D721Med (cell line): ENCODE data around the gene SMIM5.

Experiments
- DNase-seq: peaks from one replicate; pipeline ENCODE4 v3.0.0; 2011; ENCODE audit warnings: low spot score; ENCODE audit not compliant: insufficient read length
- FAIRE-seq: peaks from 2 replicates; lab custom pipeline; 2011; peaks lifted over from hg19 to GRCh38; lab: Jason Lieb, UNC
- TF ChIP-seq, protein P1 (sequence below): IDR thresholded peaks from 2 replicates; pipeline ENCODE4 v1.5.1; 2012; ENCODE audit warnings: mild to moderate bottlenecking, control low read depth; ENCODE audit not compliant: insufficient read depth; ENCODE audit errors: missing control alignments

Gene SMIM5, protein sequence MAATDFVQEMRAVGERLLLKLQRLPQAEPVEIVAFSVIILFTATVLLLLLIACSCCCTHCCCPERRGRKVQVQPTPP

DNA sequence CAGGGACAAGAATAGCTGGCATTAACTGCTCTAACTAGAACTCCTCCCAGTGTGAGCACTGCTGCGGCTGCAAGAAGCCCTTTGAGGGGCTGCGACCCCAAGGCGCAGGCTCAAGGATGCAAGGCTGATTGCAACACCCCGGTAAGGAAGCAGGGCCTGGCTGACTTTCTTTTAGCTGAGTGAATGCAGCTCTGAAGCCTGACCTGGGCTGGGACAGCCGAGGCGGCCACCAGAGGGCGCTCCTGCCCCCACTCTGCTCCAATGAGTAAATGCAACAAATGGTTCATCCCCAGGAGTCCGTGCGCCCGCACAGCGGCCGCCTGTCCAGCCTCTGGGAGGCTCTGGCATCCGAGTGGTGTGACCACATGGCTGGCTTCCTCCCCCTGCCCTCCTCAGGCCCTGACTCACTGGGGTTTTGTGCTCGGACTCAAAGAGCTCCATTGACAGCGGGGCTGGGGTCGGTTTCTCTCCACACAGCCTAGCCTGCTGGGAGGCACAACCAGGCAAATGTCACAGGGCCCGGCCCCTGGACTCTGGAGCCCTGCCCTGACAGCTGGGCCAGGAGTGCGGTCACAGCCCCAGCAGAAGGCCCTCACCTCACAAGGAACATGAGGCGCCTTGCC is at the start of gene SMIM5:
TSS of gene SMIM5 (plus strand) at position 572 of the 623 bp plus-strand sequence. CDS start 6,768 bp downstream, outside the sequence.
- FAIRE-seq, result no peak
- DNase-seq, result peak; percentile 99

DNA sequence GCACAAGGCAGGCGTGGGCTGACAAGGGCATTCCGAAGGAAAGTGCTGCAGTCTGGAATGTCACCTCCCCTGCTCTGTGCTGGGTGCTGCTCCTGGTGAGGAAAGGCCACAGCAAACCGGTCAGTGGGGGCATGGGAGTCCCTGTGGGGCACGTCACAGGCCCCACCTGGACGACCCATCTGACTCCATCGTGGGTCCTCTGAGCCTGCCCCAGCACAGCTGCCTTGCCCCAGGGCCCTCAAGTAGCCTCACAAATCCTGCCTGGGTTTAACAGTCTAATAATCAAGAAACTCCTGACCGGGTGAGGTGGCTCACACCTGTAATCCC is 48.4 kb upstream of the SMIM5 start:
- FAIRE-seq, result no peak

More for the DNA sequence above, at the start of gene SMIM5:
- TF ChIP-seq, protein P1, sequence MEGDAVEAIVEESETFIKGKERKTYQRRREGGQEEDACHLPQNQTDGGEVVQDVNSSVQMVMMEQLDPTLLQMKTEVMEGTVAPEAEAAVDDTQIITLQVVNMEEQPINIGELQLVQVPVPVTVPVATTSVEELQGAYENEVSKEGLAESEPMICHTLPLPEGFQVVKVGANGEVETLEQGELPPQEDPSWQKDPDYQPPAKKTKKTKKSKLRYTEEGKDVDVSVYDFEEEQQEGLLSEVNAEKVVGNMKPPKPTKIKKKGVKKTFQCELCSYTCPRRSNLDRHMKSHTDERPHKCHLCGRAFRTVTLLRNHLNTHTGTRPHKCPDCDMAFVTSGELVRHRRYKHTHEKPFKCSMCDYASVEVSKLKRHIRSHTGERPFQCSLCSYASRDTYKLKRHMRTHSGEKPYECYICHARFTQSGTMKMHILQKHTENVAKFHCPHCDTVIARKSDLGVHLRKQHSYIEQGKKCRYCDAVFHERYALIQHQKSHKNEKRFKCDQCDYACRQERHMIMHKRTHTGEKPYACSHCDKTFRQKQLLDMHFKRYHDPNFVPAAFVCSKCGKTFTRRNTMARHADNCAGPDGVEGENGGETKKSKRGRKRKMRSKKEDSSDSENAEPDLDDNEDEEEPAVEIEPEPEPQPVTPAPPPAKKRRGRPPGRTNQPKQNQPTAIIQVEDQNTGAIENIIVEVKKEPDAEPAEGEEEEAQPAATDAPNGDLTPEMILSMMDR, result peak; percentile 95

DNA sequence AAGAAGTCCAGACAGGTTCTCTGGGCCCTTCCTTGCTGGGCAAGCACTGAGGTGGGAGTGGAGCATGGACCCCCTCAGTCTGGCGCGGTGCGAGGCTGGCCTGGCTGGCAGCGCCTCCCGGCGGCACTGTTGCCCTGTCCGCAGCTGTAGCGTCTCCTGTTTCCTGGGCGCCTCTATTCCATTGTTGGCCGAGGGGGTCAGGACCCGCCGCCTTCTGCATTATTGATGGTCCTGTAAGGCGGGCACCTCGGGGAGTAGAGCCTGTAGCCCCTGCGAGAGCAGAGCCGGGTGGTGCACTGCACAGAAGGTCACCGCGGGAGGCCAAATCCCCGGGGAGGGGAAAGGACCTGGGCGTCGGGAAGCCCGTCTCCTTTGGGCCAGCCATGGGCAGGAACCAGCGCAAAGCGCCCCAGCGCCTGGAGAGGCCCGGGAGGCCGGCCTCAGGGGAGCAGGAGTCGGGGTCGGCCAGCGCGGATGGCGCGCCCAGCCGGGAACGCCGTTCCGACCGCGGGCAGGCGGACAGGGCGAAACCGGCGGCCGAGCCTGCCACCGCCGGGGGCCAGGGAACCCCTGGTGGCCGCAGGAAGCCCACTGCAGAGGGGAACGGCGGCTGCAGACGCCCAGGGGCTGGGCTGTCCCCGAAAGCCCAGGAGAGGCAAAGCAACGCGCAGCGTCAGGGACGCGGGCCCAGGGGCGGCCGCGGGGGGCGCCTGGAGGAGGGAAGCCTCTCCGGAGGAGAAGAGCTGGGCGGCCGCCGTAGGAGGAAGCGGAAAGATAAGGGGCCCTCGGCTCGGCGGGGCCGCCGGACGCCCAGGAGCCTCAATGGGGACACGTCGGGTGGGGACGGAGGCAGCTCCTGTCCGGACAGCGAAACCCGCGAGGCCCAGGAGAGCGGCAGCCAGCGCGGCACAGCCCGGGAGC is 45.3 kb upstream of the SMIM5 start, which contains the start of gene MYO15B:
TSS of gene MYO15B (plus strand) at position 126 of the 921 bp plus-strand sequence. CDS start at position 384, 258 bp downstream.
- TF ChIP-seq, protein P1, result no peak
- DNase-seq, result no peak
- FAIRE-seq, result no peak

More for the DNA sequence above, 48.4 kb upstream of the SMIM5 start:
- DNase-seq, result no peak
- TF ChIP-seq, protein P1, result no peak

DNA sequence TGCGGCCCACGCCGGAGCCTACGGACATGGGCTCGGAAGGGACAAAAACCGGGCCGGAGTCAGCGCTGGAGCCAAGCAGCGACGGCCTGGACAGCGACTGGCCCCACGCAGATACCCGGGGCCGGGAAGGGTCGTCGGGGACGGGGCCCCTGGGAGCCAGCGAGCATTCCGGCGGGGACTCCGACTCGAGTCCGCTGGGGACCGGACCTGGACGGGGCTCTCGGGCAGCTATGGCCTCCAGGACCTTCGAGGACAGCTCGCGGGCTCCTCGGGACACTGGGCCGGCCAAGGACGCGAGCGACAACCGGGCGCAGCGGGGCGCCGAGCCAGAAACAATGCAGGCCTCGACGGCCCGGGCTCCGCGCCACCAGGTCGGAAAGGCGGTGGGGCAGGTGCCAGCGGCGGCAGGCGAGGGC is 44.6 kb upstream of the SMIM5 start:
- TF ChIP-seq, protein P1, result no peak
- FAIRE-seq (no peak), DNase-seq (no peak)

DNA sequence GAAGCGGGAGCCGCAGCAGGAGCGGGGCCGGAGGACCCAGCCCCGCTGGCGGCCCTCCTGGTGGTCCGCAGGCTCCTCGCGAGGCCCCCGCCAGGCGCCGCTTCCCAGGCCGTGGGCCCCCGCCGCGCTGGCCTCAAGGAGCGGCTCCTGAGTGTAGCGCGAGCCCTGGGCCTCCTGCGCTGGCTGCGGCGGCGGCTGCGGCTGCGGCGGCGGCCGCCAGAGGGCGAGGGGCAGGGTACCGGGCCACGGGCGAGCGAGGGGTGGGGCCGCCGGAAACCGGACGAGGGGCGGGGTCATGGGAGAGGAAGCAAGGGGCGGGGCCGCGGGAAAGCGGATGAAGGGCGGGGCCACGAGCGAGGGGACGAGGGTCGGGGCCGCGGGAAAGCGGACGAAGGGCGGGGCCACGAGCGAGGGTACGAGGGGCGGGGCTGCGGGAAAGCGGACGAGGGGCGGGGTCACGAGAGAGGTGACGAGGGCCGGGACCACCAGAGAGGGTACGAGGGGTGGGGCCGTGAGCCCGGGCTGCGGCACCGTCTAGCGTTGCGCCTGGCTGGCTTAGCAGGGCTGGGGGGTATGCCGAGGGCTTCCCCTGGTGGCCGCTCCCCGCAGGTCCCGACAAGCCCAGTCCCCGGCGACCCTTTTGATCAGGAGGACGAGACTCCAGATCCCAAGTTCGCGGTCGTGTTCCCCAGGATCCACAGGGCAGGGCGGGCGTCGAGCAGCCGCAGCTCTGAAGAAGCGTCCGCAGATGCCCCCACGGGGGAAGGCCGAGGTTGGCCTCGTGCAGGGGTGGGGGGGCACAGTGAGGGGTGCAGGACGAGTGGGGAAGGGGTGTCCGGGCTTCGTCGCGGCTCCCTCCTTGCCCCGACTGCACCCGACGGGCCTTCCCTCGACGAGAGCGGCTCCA is 44.0 kb upstream of the SMIM5 start:
- TF ChIP-seq, protein P1, result peak; percentile 61
- FAIRE-seq, result no peak
- peak; percentile 100 for DNase-seq

DNA sequence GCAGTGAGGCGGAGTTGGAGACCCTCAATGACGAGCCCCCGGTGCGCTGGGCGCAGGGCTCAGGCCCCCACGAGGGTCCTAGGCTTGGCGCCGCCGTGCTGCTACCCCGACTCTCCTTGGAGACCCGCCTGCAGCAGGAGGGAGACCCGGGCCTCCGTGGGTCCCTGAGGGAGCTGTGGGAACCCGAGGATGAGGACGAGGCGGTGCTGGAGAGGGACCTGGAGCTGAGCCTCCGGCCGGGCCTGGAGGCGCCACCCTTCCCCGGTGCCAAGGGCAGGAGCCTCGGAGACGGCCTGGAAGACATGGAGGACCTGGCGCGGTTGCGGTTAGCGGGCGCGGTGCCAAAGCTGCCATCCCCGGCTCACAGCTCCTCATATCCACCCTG is 43.3 kb upstream of the SMIM5 start:
- DNase-seq, result no peak
- TF ChIP-seq, protein P1, result no peak
- FAIRE-seq, result no peak
